T follicular helper cell (primary cell): Measurements from ENCODE around the gene GNG7.
"Not testable (repeated sequence)": the region's sequence is repeated elsewhere in the genome, so short reads cannot be mapped to it uniquely, and the experiment has no call there.

Experiments used
- DNase-seq: peaks from one replicate; pipeline ENCODE4 v3.0.0-alpha.2; 2020; ENCODE audit warnings: low read depth

The GNG7 gene

DNA sequence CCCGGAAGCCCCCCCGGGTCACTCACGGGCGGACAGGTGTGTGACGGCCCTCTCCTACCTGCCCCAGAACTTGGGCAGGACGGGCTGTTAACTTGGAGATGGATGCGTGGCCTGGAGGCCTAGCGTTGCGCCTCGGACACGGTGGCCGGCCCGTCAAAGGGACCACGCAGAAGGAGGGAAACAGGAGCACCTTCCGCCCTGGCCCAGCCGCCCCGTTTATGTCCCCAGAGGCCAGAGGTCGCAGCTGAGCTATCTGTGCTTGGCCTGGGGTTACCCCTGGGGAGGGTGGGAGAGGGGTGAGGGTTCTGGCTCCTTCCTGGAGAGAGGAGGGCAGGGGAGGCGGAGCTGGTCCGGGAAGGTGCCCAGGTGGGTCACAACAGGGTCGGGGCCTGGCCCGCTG is 190.9 kb downstream of the GNG7 start:
- DNase-seq: no peak

GRCh38 chr19:2509096-2509495 is 193.4 kb downstream of the GNG7 start:
- DNase-seq: no peak

GRCh38 chr19:2507109-2507508 is 195.4 kb downstream of the GNG7 start:
- peak; percentile 27 for DNase-seq

DNA sequence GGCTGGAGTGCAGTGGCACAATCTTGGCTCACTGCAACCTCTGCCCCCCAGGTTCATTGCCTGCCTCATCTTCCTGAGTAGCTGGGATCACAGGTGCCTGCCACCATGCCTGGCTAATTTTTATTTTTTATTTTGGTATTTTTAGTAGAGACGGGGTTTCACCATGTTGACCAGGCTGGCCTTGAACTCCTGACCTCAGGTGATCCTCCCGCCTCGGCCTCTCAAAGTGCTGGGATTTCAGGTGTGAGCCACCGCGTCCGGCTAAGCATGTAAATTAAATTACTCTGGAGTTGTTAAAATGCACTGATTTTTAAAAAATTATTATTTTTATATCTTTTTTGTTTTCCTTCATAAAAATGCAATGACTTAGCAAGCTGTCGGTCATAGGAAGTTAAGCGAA is 195.8 kb downstream of the GNG7 start:
- not testable (repeated sequence) for DNase-seq

GRCh38 chr19:2503521-2504109 is 198.9 kb downstream of the GNG7 start:
- DNase-seq: peak; percentile 60

GRCh38 chr19:2500841-2501261 is 201.6 kb downstream of the GNG7 start:
- DNase-seq: no peak

DNA sequence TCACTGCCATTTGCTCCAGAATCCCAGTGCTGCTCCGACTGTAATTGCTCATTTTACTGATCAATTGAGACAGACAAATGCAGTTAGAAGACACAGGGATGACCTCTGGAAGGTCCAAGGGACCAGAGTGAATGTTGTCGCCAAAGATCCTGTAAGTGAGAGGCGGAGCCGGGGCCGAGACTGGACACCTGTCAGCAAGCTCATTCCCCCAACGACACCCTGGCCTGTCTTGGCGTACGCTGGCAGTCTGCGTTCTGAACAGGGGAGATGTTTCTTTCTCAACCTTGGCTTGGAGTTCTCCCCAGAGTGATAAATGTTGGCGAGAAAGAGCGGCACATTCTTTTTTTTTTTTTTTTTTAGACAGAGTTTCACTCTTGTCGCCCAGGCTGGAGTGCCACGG is 202.3 kb downstream of the GNG7 start:
- no peak for DNase-seq

- no peak for DNase-seq
Measured at GRCh38 chr19:2497186-2497585, 205.3 kb downstream of the GNG7 start.

GRCh38 chr19:2495651-2496316 is 206.7 kb downstream of the GNG7 start:
- no peak for DNase-seq

DNA sequence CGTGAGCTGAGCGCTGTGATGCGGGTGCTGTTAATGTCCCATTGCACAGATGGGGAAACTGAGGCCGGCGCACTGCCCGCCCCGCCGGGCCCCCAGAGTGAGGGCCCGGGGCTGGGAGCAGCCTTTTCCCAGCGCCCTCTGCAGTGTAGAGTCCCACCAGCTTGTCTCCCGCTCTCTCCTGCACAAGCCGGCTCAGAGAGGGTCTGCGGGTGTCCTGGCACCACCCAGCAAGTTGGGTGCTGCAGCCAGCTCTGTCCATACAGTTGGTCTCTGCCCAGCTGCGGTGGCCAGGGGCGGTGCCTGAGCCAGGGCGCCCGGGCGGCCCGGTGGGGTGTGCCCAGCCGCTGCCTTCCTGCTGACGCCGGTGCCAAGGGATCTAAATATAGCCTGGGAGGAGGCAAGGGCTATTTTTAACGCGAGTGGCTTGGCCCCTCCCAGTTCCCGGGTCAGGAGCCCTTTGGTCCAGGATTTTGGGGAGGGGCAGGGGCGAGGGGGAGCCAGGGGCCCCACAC is 207.3 kb downstream of the GNG7 start:
- no peak for DNase-seq

DNA sequence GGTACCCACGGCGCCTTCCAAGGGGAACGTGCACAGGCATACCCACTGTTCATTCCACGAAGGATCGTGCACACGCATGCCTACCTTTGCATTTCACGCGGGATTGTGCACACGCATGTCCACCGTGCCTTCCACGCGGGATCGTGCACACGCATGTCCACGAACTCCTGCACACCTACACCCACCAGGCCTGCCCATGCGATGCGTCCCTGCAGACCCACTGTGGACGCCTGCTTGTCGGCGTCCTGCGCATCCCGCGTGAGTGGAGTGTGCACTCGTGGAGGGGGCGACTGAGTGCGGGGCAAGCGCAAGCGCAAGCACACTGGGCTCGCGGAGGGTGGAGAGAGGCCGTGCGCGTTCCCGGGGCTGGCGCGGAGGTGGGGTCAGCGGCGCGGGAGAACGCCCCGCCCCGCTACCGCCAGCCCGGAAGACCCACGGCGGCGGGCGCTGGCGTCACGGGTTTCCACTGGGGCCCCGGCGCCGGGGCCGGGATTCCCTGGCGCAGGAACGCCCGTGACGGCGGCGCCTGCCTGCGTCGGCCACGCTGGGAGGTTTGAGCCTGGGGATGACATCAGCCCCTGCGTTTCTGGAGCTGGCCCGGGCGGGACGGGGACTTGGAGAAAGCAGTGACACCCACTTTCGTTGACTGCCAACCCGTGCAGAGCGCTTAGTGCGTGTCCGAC is 207.9 kb downstream of the GNG7 start:
- DNase-seq: peak; percentile 52

DNA sequence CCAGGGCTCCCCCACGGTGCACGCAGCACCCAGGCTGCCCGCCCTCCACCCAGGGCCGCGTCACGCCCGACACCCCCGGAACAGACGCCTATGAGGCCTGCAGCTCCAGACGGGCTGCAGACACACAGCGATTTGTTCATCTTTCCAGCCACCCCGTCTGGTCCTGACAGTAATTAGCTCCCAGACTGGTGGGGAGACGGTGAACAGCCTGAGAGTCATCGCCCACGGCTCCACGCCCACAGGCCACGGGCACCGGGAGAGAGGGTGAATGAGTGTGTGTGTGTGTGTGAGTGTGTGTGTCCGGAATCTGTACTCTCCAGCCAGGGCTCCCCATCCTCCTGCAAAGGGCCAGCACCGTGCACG is 208.4 kb downstream of the GNG7 start:
- no peak for DNase-seq

- not testable (repeated sequence) for DNase-seq
Measured at GRCh38 chr19:2493448-2493847, 209.0 kb downstream of the GNG7 start.

DNA sequence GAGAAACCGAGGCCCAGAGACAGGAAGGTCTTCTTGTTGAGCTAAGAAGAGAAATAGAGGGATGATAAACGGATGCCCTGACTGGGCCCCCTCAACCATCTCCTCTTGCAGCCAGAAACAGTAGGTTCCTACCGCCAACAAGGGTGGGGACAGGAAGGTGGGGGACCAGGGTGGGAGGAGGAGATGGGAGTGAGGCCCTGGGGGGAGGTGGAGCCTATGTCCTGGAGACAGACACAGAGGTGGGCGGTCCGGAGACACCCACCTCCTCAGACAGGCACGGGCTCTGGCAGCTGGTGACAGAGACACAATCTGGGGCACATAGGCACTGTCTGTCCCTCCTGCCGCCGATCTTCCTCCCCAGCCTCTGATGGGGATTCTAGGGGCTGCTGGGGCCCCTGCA is 209.6 kb downstream of the GNG7 start:
- DNase-seq: no peak

GRCh38 chr19:2491130-2491801 is 211.2 kb downstream of the GNG7 start:
- DNase-seq: no peak

GRCh38 chr19:2490659-2491058 is 211.8 kb downstream of the GNG7 start:
- no peak for DNase-seq

DNA sequence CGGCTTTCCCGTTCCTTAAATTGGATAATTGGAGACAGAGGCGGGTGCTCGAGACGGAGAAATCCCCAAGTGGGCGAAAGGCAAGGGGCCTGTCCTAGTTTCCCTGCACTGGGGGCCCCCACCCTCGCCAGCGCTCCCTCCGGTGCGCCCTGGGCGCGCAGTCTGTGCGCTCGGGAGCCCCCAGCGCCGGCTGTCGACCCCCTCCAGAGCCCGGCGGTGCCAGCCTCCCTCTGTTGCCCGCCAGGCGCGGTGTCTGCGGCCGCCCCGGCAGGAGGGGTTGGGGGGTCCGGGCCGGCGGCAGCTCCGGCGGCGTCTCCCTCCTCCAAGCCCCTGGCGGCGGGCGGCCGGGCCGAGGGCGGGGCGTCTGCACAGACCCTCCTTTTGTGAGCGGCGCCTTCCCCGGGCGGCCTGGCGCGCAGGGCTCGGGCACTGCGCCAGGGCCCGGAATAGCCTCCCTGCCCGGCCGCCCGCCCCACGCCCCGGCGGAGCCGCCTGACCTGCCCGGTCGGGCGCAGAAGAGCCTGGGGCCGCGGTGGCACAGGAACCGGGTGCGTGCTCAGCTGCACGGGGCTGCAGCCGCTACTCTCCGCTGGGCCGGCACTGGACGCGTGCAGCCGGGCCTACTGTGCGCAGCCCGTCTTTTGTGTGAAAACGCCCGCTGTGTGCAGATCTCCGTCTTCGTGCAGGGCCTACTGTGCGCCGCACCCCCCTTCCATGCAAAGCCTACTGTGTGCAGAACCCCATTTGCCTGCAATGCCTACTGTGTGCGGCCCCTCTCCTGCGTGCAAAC is 213.4 kb downstream of the GNG7 start:
- DNase-seq: no peak

GRCh38 chr19:2488405-2488941 is 214.0 kb downstream of the GNG7 start:
- no peak for DNase-seq

DNA sequence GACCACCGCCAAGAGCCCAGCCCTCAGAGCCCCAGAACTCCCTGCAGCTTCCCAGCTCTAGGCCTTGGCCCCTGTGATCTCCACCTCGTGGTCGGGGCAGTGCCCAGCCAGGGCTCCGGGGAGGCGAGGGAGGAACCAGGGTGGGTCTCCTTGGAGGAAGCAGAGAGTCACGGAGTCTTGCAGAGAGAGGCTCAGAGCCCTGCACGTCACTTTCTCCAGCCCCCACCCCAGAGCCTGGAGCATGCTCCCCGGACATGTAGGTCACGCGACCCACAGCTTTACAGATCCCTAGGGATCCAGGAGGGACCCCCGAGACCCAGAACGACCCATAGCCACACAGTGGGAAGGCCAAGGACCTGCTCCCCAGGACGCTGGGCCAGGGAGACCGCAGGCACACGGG is 214.7 kb downstream of the GNG7 start:
- no peak for DNase-seq

GRCh38 chr19:2487090-2487489 is 215.4 kb downstream of the GNG7 start:
- DNase-seq: no peak

DNA sequence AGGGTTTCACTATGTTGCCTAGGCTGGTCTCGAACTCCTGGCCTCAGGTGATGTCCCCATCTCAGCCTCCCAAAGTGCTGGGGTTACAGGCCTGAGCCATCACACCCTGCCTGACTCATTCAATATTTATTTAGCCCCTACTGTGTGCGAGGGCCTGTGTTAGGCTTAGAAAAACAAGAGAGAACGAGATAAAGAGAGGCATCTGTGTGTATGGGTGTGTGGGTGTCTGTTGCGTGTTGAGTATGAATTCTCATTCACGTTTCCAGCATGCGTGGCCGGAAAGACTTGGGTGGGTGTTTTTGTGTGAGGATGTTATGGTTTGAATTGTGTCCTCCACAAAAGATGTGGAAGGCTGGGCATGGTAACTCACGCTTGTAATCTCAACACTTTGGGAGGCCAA is 217.1 kb downstream of the GNG7 start:
- no peak for DNase-seq
